Spleen (tissue), 7 donors: ENCODE data around the gene SH3BP5.

ENCODE experiments used
- POLR2A ChIP-seq, 3 donors: fragments of 450-650 bp; IDR thresholded peaks; one replicate each; pipeline ENCODE4 v1.5.1; 2017; ENCODE audit warnings: antibody characterized with exemption in 3 of 3, mild to moderate bottlenecking in 1 of 3
- TF ChIP-seq, protein P1 (sequence below), 11 experiments: fragments of 200-600 bp in 7 of 11; fragments of 450-650 bp in 4 of 11; sonication (generic) in 4 of 11; IDR thresholded peaks in 8 of 11; conservative IDR thresholded peaks in 3 of 11; 1 replicate in 7 of 11; 2 replicates in 4 of 11; pipeline versions ENCODE4 v1.4.0 to v1.8.0; 2016 to 2021; ENCODE audit warnings: antibody characterized with exemption in 11 of 11, inconsistent platforms in 4 of 11, mild to moderate bottlenecking in 1 of 11
- donor health status: DM: no; HTN: no; CAD: no; lungs with moderate emphysema.
- donor health status: DM: no; HTN: no; CAD: no.
- donor health status: DM: no; HTN: no; CAD: no.

DNA sequence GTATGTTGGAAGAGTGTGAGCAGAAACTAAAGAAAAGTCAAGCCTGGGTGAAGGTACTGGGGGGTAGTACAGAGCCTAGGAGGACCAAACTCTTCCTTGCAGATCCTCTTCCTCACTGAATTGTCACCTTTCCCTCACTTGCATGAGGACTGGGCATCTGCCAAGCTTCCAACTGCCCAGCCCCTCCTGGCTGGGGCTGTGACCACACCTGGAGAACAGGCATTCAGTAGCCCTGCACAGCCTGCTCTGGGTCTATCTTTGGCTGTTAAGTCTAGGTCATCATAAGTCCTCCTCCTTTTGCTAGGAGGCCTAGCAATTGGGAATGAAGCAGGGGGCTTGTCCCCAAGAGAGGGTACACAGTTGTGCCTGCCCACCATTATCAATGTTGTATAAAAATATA lies 71.1 kb downstream of the SH3BP5 start:
- TF ChIP-seq, protein P1, sequence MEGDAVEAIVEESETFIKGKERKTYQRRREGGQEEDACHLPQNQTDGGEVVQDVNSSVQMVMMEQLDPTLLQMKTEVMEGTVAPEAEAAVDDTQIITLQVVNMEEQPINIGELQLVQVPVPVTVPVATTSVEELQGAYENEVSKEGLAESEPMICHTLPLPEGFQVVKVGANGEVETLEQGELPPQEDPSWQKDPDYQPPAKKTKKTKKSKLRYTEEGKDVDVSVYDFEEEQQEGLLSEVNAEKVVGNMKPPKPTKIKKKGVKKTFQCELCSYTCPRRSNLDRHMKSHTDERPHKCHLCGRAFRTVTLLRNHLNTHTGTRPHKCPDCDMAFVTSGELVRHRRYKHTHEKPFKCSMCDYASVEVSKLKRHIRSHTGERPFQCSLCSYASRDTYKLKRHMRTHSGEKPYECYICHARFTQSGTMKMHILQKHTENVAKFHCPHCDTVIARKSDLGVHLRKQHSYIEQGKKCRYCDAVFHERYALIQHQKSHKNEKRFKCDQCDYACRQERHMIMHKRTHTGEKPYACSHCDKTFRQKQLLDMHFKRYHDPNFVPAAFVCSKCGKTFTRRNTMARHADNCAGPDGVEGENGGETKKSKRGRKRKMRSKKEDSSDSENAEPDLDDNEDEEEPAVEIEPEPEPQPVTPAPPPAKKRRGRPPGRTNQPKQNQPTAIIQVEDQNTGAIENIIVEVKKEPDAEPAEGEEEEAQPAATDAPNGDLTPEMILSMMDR (IDR thresholded peaks at IDR 0.05 in 8 of 11, conservative IDR thresholded peaks at IDR 0.05 in 3 of 11), result no peak
- no peak for TF ChIP-seq POLR2A (IDR thresholded peaks at IDR 0.05)
